Effector CD8-positive, alpha-beta T cell (primary cell): ENCODE measurements around the gene P2RY2.
"Not testable (repeated sequence)": the region's sequence is repeated elsewhere in the genome, so short reads cannot be mapped to it uniquely, and the experiment has no call there.

Source experiments
- DNase-seq: peaks from one replicate; lab custom pipeline; 2025; lab: John Stamatoyannopoulos, UW

The P2RY2 gene

GRCh38 chr11:73188301-73188700, 29.8 kb upstream of the P2RY2 start:
- DNase-seq = no peak

GRCh38 chr11:73189315-73189714, 28.8 kb upstream of the P2RY2 start:
- no peak for DNase-seq

GRCh38 chr11:73189723-73190556, 28.1 kb upstream of the P2RY2 start:
- DNase-seq = no peak

- no peak for DNase-seq
Measured at GRCh38 chr11:73190557-73190885, 27.6 kb upstream of the P2RY2 start.

- DNase-seq = no peak
Measured at GRCh38 chr11:73191151-73191550, 26.9 kb upstream of the P2RY2 start.

- no peak for DNase-seq
Measured at GRCh38 chr11:73192272-73192671, 25.8 kb upstream of the P2RY2 start.

- no peak for DNase-seq
Measured at GRCh38 chr11:73193251-73194033, 24.6 kb upstream of the P2RY2 start.

GRCh38 chr11:73194034-73194507, 24.0 kb upstream of the P2RY2 start:
- no peak for DNase-seq

GRCh38 chr11:73194593-73194992, 23.5 kb upstream of the P2RY2 start:
- no peak for DNase-seq

GRCh38 chr11:73195191-73196007, 22.7 kb upstream of the P2RY2 start:
- no peak for DNase-seq

GRCh38 chr11:73196576-73196975, 21.5 kb upstream of the P2RY2 start:
- no peak for DNase-seq

- DNase-seq = no peak
Measured at GRCh38 chr11:73197348-73197747, 20.7 kb upstream of the P2RY2 start.

- DNase-seq = not testable (repeated sequence)
Measured at GRCh38 chr11:73197787-73198186, 20.3 kb upstream of the P2RY2 start.

- no peak for DNase-seq
Measured at GRCh38 chr11:73198677-73199076, 19.4 kb upstream of the P2RY2 start.

- no peak for DNase-seq
Measured at GRCh38 chr11:73199446-73199845, 18.6 kb upstream of the P2RY2 start.

GRCh38 chr11:73200256-73200655, 17.8 kb upstream of the P2RY2 start:
- no peak for DNase-seq

GRCh38 chr11:73201249-73201648, 16.8 kb upstream of the P2RY2 start:
- DNase-seq = no peak

- DNase-seq = no peak
Measured at GRCh38 chr11:73201888-73202780, 15.9 kb upstream of the P2RY2 start.

- DNase-seq = no peak
Measured at GRCh38 chr11:73203322-73203721, 14.8 kb upstream of the P2RY2 start.

GRCh38 chr11:73203790-73204189, 14.3 kb upstream of the P2RY2 start:
- no peak for DNase-seq

- no peak for DNase-seq
Measured at GRCh38 chr11:73204711-73205121, 13.4 kb upstream of the P2RY2 start.
